MM.1S (cell line): Measurements from ENCODE around the gene YWHAH.

ENCODE experiments used
- DNase-seq: peaks from one replicate; pipeline ENCODE4 v3.0.0-alpha.2; 2015
- H2AFZ ChIP-seq: fragments of 300-600 bp; sonication (generic); 2 replicates; pipeline ENCODE4 v1.6.0; 2016; ENCODE audit warnings: antibody characterized with exemption, low read length
- H3F3A ChIP-seq: fragments of 300-600 bp; sonication (generic); 2 replicates; pipeline ENCODE4 v1.6.1; 2016; ENCODE audit warnings: mild to moderate bottlenecking, antibody characterized with exemption, low read length, moderate library complexity, mixed read lengths; ENCODE audit not compliant: insufficient read depth
- H3K27ac ChIP-seq: fragments of 300-600 bp; sonication (generic); 2 replicates; pipeline ENCODE4 v1.5.1; 2016; ENCODE audit warnings: mild to moderate bottlenecking, low read length
- H3K27me3 ChIP-seq: fragments of 300-600 bp; sonication (generic); replicated peaks from 2 replicates; pipeline ENCODE4 v1.6.0; 2016; ENCODE audit warnings: low read length; ENCODE audit not compliant: insufficient read depth
- H3K36me3 ChIP-seq: fragments of 300-600 bp; sonication (generic); replicated peaks from 2 replicates; pipeline ENCODE4 v1.6.1; 2016; ENCODE audit warnings: mild to moderate bottlenecking, low read length, mixed read lengths; ENCODE audit not compliant: insufficient read depth
- H3K4me1 ChIP-seq: fragments of 300-600 bp; sonication (generic); 2 replicates; pipeline ENCODE4 v1.6.1; 2016; ENCODE audit warnings: low read length, mixed read lengths
- H3K4me2 ChIP-seq: fragments of 300-600 bp; sonication (generic); 2 replicates; pipeline ENCODE4 v1.6.0; 2016; ENCODE audit warnings: low read depth, low read length
- H3K4me3 ChIP-seq: fragments of 300-600 bp; sonication (generic); 2 replicates; pipeline ENCODE4 v1.5.1; 2016; ENCODE audit warnings: low read length, mixed read lengths
- H3K79me2 ChIP-seq: fragments of 300-600 bp; sonication (generic); 2 replicates; pipeline ENCODE4 v1.6.1; 2016; ENCODE audit warnings: mixed run types, low read length, mixed read lengths
- H3K9ac ChIP-seq: fragments of 300-600 bp; sonication (generic); 2 replicates; pipeline ENCODE4 v1.6.1; 2016; ENCODE audit warnings: low read length, mixed read lengths
- H3K9me2 ChIP-seq: fragments of 300-600 bp; sonication (generic); replicated peaks from 2 replicates; pipeline ENCODE4 v1.6.1; 2016; ENCODE audit warnings: mild to moderate bottlenecking, low read length, mixed read lengths; ENCODE audit not compliant: insufficient read depth
- H3K9me3 ChIP-seq: fragments of 300-600 bp; sonication (generic); replicated peaks from 2 replicates; pipeline ENCODE4 v1.6.1; 2016; ENCODE audit warnings: mild to moderate bottlenecking, low read length, mixed read lengths; ENCODE audit not compliant: insufficient read depth
- H4K20me1 ChIP-seq: fragments of 300-600 bp; sonication (generic); 2 replicates; pipeline ENCODE4 v1.6.1; 2016; ENCODE audit warnings: mild to moderate bottlenecking, low read length, moderate library complexity, mixed read lengths; ENCODE audit not compliant: insufficient read depth
- EZH2 ChIP-seq: fragments of 300-600 bp; sonication (generic); optimal IDR thresholded peaks from 2 replicates; pipeline ENCODE3; 2017; ENCODE audit warnings: low read depth, mild to moderate bottlenecking, antibody characterized with exemption, low read length, mixed read lengths
- EZH2phosphoT487 ChIP-seq: fragments of 300-600 bp; sonication (generic); IDR thresholded peaks from 2 replicates; pipeline ENCODE4 v1.6.1; 2018; ENCODE audit warnings: antibody characterized with exemption, low read length
- TF ChIP-seq, protein P1 (sequence below): fragments of 300-600 bp; sonication (generic); IDR thresholded peaks from 2 replicates; pipeline ENCODE4 v1.5.1; 2016; ENCODE audit warnings: antibody characterized with exemption, low read length, mixed read lengths

The YWHAH gene

DNA sequence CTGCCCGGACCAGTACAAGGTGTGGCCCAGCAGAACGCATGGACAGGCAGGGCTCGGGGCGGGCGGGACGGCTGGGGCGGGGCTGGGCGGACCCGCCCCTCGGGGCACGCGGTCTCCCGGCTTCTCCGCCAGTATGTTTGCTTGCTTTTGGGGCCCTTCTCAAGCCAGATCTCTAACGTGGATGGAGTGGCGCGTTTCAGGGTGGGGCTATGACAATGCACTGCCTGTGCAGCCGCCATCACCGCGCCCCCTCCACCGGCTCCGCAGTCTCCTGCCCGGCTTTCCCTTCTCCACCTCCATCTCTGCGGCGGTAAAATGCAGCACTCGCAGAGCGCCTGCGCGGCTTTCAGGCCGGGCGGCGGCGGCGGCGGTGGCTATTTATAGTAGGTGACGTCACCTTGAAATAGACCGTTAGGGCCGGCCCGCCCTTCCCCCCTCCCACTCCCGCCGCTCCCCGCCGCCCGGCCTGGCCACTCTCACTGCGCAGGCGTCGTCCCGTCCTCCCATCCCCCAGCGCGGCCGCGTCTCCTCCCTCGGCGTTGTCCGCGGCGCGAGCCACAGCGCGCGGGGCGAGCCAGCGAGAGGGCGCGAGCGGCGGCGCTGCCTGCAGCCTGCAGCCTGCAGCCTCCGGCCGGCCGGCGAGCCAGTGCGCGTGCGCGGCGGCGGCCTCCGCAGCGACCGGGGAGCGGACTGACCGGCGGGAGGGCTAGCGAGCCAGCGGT is at the start of gene YWHAH:
YWHAH (plus strand) TSS at position 558 of the 722 bp plus-strand sequence. CDS start 199 bp downstream, outside the sequence.
- peak; percentile 93 for DNase-seq
- TF ChIP-seq EZH2 (no peak), EZH2phosphoT487 (no peak)
- TF ChIP-seq, protein P1, sequence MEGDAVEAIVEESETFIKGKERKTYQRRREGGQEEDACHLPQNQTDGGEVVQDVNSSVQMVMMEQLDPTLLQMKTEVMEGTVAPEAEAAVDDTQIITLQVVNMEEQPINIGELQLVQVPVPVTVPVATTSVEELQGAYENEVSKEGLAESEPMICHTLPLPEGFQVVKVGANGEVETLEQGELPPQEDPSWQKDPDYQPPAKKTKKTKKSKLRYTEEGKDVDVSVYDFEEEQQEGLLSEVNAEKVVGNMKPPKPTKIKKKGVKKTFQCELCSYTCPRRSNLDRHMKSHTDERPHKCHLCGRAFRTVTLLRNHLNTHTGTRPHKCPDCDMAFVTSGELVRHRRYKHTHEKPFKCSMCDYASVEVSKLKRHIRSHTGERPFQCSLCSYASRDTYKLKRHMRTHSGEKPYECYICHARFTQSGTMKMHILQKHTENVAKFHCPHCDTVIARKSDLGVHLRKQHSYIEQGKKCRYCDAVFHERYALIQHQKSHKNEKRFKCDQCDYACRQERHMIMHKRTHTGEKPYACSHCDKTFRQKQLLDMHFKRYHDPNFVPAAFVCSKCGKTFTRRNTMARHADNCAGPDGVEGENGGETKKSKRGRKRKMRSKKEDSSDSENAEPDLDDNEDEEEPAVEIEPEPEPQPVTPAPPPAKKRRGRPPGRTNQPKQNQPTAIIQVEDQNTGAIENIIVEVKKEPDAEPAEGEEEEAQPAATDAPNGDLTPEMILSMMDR: no peak

DNA sequence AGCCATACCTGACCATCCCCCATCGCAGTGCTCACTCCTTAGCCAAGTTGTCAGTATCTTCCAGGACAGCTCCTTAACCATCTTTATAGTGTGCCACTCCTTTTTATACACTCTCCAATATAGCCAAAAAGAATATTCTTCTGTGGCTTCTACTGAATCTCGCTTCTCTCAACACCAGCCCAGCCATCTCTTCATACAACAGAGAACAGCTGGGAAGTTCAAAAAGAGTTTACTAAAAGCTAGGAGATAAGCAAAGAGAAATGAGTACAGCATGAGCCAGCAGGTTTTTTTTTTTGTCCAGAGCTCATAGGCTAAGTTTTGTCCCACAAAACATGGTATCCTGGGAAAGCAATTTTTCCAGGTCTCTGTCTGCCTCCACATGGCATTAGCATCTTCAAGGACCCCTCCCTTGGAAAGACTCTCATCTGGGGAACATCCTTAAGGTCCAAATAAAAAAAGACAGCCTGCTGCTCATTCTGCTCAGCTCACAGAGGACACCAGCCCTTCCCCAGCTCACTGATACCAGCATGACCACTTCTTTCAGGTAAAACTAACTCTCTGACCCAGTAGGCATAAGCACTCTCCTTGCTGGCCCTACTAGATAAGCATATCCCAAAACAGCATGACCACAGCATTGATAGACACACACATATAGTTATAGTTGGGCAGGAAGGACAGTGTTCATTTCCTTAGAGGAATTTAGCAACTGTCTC is 48.8 kb upstream of the YWHAH start:
- DNase-seq: no peak

More for the DNA sequence above, at the start of gene YWHAH:
- H3K79me2 ChIP-seq: peaks cover 44% of the 10 kb centered on the region
- no peaks in the 10 kb centered on the region for H3K9me2 ChIP-seq
- H3K9ac ChIP-seq: peak within 1 kb of the TSS; percentile 85
- H3K27ac ChIP-seq: peak within 1 kb of the TSS; percentile 74
- peaks cover 7% of the 10 kb centered on the region for H4K20me1 ChIP-seq
- H3K4me1 ChIP-seq: peaks cover 14% of the 10 kb centered on the region
- H3K9me3 ChIP-seq: no peaks in the 10 kb centered on the region
- peaks cover 9% of the 10 kb centered on the region for H3F3A ChIP-seq
- H3K4me3 ChIP-seq: peak within 1 kb of the TSS; percentile 82
- H2AFZ ChIP-seq: peak within 1 kb of the TSS; percentile 86
- peak within 1 kb of the TSS; percentile 95 for H3K4me2 ChIP-seq
- H3K27me3 ChIP-seq: no peaks in the 10 kb centered on the region
- H3K36me3 ChIP-seq: peaks cover 5% of the 10 kb centered on the region; the same call in 1 of the 2 replicates

DNA sequence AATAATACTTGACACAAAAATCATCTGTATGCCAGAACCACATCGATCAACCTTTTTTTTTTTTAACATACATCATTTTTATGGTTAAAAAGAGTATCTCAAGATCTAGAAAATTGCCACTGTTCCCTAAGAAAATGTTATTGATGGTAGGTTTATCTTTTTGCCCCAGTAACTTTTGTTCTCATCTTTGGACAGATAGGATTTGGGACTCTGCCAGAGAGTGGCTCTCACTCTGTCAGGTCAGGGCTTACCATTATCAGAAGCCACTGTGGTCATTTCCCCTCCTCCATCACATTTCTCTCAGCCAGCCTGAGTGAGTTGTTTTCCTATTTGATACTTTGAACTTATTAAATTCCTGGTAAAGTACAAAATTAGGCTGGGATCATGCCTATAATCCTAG is 47.9 kb upstream of the YWHAH start:
- Histone ChIP-seq H3K4me2 (no peak overlapping the region), H2AFZ (no peak overlapping the region), H3K27ac (no peak overlapping the region), H3K9ac (no peak overlapping the region), H3K36me3 (no peaks in the 10 kb centered on the region), H4K20me1 (no peaks in the 10 kb centered on the region), H3K9me3 (no peaks in the 10 kb centered on the region), H3K27me3 (no peaks in the 10 kb centered on the region), H3K4me1 (no peaks in the 10 kb centered on the region), H3K9me2 (no peaks in the 10 kb centered on the region), H3K79me2 (no peaks in the 10 kb centered on the region), H3F3A (no peaks in the 10 kb centered on the region), H3K4me3 (no peak overlapping the region)
- TF ChIP-seq, protein P1: no peak
- no peak for TF ChIP-seq EZH2
- TF ChIP-seq EZH2phosphoT487: no peak
- DNase-seq: no peak

More for the DNA sequence above, 48.8 kb upstream of the YWHAH start:
- Histone ChIP-seq H3K27me3 (no peaks in the 10 kb centered on the region), H3K79me2 (no peaks in the 10 kb centered on the region), H3K4me1 (no peaks in the 10 kb centered on the region), H4K20me1 (no peaks in the 10 kb centered on the region), H3K4me3 (no peak overlapping the region), H3K27ac (no peak overlapping the region), H2AFZ (no peak overlapping the region), H3K9ac (no peak overlapping the region), H3K4me2 (no peak overlapping the region), H3F3A (no peaks in the 10 kb centered on the region), H3K36me3 (no peaks in the 10 kb centered on the region), H3K9me2 (no peaks in the 10 kb centered on the region), H3K9me3 (no peaks in the 10 kb centered on the region)
- TF ChIP-seq, protein P1: no peak
- no peak for TF ChIP-seq EZH2
- no peak for TF ChIP-seq EZH2phosphoT487
